ENCODE data around the gene ME3. TPM values are rescaled to one million over a fixed set of nuclear protein-coding genes. Genes with fewer than 3 reads are reported as not detected.
"Not testable (repeated sequence)": the region's sequence is repeated elsewhere in the genome, so short reads cannot be mapped to it uniquely, and the experiment has no call there.

ME3 gene
- total RNA-seq, 1 donor from 2014 or later, result 10.3 TPM

DNA sequence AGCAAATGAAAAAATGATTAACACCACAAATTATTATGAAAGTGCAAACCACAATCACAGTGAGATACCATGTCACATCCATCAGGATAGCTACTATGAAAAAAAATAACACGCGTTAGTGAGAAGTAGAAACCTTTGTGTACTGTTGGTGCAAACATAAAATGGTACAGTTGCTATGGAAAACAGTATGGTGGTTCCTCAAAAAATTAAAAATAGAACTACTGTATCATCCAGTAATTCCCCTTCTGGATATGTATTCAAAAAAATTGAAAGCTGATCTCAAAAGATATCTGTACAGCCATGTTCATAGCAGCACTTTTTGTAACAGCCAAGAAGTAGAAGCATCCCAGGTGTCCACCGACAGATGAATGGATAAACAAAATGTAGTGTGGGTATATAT, 254.3 kb downstream of the ME3 start:
- Histone ChIP-seq H3K27me3 (ENCODE audit: control insufficient read depth, insufficient read depth, low read length) (no peaks in the 10 kb centered on the region), H3K36me3 (ENCODE audit: control insufficient read depth, insufficient read depth, low read length) (no peaks in the 10 kb centered on the region), H3K4me3 (ENCODE audit: low read depth, low read length) (no peak overlapping the region)
- no peak for DNase-seq (ENCODE audit: low read depth)
- no peak for TF ChIP-seq CTCF (IDR thresholded peaks at IDR 0.05; ENCODE audit: insufficient read depth, low read length, severe bottlenecking)
- FAIRE-seq, result no peak

DNA sequence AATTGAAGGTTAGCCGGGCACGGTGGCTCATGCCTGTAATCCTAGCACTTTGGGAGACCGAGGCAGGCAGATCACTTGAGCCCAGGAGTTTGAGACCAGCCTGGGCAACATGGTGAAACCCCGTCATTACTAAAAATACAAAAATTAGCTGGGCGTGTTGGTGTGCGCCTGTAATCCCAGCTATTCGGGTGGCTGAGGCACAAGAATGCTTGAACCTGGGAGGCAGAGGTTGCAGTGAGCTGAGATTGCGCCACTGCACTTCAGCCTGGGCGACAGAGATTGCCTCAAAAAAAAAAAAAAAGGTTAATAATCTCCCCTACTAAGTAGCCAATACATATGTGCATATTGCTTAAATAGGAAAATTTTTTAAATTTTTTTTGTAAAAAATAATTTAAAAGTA, 255.5 kb downstream of the ME3 start:
- not testable (repeated sequence) for H3K36me3 ChIP-seq (ENCODE audit: control insufficient read depth, insufficient read depth, low read length); FAIRE-seq; DNase-seq (ENCODE audit: low read depth); H3K4me3 ChIP-seq (ENCODE audit: low read depth, low read length); H3K27me3 ChIP-seq (ENCODE audit: control insufficient read depth, insufficient read depth, low read length)

GRCh38 chr11:86416494-86416893, 255.9 kb downstream of the ME3 start:
- Histone ChIP-seq H3K27me3 (ENCODE audit: control insufficient read depth, insufficient read depth, low read length) (no peaks in the 10 kb centered on the region), H3K36me3 (ENCODE audit: control insufficient read depth, insufficient read depth, low read length) (no peaks in the 10 kb centered on the region), H3K4me3 (ENCODE audit: low read depth, low read length) (no peak overlapping the region)
- no peak for FAIRE-seq
- TF ChIP-seq CTCF (IDR thresholded peaks at IDR 0.05; ENCODE audit: insufficient read depth, low read length, severe bottlenecking), result no peak
- peak; percentile 48 for DNase-seq (ENCODE audit: low read depth)

DNA sequence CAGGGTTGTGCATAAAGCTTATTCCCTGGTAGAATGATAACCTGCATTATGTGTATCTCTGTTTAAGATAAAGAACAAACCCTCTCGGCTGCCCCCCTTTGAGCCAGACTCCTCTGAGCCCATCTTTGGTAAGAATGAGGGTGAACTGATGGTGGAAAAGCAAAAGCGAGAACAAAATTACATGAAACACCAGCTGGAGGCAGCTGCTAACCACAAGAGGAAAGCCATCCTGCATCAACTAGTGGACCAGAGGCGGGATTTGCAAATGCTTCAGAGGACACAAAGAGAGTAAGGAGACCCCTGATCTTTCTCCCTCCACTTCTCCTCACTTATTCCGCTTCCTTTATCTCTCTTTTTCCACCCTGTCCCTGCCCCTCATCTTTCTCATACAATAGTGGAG, 257.4 kb downstream of the ME3 start:
- Histone ChIP-seq H3K27me3 (ENCODE audit: control insufficient read depth, insufficient read depth, low read length) (no peaks in the 10 kb centered on the region), H3K36me3 (ENCODE audit: control insufficient read depth, insufficient read depth, low read length) (no peaks in the 10 kb centered on the region), H3K4me3 (ENCODE audit: low read depth, low read length) (no peak overlapping the region)
- DNase-seq (ENCODE audit: low read depth), result no peak
- no peak for TF ChIP-seq CTCF (IDR thresholded peaks at IDR 0.05; ENCODE audit: insufficient read depth, low read length, severe bottlenecking)
- no peak for FAIRE-seq

- DNase-seq (ENCODE audit: low read depth) (peak; percentile 96), FAIRE-seq (no peak)
- Histone ChIP-seq H3K27me3 (ENCODE audit: control insufficient read depth, insufficient read depth, low read length) (no peaks in the 10 kb centered on the region), H3K36me3 (ENCODE audit: control insufficient read depth, insufficient read depth, low read length) (no peaks in the 10 kb centered on the region), H3K4me3 (ENCODE audit: low read depth, low read length) (no peak overlapping the region)
- TF ChIP-seq CTCF (IDR thresholded peaks at IDR 0.05; ENCODE audit: insufficient read depth, low read length, severe bottlenecking), result no peak
These were observed 258.4 kb downstream of the ME3 start for GRCh38 chr11:86414032-86414431.

DNA sequence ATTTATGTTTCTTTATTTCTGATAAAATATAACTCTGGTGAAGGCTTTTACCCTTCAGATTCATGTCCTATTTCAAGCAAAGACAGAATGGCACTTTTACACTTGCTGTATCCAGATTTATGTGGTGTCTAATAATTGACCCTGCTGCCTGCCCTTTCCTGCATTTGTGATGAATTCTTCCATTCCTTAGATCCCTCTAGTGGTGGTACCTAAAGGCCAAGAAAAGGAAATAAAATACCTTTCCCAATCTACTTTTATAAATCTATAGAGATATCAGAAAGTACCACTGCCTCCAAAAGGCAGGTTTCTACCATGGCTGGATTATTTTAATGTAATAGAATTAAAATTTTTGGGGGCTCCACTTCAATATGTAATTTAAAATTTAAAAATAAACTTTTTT, 263.6 kb downstream of the ME3 start:
- Histone ChIP-seq H3K27me3 (ENCODE audit: control insufficient read depth, insufficient read depth, low read length) (no peaks in the 10 kb centered on the region), H3K4me3 (ENCODE audit: low read depth, low read length) (no peak overlapping the region), H3K36me3 (ENCODE audit: control insufficient read depth, insufficient read depth, low read length) (no peaks in the 10 kb centered on the region)
- TF ChIP-seq CTCF (IDR thresholded peaks at IDR 0.05; ENCODE audit: insufficient read depth, low read length, severe bottlenecking), result peak; percentile 19
- DNase-seq (ENCODE audit: low read depth) (peak; percentile 18), FAIRE-seq (no peak)

Measured in bronchial epithelial cell (primary cell).